Measurements from ENCODE around the gene HDGF. TPM values are rescaled to one million over a fixed set of nuclear protein-coding genes. Genes with fewer than 3 reads are reported as not detected.

HDGF gene
- 490 and 566 TPM in 2 replicates for total RNA-seq (2014; rRNA removed; shearing (Covaris generic))

DNA sequence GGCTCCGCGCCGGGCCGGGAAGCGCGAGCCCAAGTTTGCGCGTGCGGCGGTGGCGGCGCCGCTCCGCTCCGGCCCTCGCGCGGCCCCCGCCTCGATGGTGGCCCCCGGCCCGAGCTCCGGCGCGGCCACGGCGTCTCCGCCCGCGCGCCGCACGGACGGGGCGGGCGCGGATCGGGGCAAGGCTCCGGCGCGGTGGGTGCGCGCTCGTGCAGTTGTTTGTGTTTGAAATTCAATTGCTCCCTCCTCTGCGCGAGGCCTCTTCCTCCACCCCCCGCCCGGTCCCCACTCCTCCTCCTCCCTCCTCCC lies at the start of gene HDGF:
Gene HDGF, minus strand, starts transcription at position 225 of the 306 bp plus-strand sequence. CDS start 246 bp downstream, outside the sequence.
- no peak for DNase-seq (ENCODE audit: low spot score)

DNA sequence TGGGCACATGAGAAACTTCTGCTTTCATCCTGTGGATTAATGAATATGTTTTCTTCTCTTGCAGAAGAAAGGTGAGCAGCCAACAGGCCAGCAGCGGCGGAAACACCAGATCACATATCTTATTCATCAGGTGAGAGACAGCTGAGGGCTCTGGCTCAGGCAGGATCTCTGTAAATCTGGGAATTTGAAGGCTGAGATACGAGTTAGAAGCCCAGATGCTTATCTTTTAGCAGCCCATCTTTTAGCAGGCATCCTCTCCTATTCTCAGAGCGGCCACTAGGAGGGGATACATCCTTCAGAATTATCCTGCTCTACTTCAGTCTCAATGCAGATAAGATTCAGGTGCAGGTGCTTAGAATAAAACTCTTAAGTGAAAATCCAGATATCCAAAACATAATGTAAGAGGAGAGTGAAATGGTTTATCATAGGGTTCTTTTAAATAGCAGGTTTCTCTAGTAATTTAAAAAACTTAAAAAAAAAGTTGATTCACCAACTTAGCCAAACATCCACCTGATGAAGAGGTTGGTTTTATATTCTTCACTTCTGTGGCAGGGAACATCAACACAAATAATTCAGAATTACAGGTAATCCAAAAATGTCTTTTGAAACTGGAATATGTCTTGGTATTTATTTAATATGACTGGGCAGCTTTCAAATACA lies 45.9 kb upstream of the HDGF start:
- DNase-seq (ENCODE audit: low spot score), result peak; percentile 84

DNA sequence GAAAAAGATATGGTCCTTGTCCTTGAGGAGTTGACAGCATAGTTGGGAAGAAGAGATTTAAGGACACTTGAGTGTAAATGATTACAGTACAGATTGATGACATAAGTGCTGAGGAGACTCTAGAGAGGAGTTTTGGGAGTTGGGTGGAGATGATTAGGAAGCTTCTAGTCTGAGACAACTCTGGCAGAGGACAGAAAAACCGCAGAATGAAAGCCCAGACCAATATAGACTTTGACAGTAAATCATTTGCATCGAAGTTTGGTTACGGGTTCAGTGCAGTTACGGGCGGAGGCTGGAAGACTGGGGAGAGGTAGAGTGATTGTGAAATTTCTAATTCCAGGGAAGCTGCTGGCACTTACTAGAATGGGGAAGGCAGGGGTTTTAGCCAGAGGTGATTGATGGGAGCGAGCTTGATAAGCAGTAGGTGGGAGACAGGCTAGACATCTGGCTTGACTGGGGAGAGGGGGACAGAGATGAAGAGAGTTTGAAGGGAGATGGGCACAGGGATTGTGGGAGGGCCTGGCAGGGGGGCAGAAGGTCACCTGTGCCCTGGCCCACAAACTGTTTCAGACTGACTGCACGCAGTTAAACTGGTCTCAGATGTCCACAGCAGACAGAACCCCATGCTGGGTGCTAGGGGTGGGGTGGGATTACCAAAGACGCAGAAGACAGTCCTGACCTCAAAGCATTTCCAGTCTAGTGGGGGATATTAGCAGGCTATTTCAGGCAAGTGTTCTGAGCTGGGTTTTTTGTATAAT lies 45.0 kb upstream of the HDGF start:
- DNase-seq (ENCODE audit: low spot score), result no peak

DNA sequence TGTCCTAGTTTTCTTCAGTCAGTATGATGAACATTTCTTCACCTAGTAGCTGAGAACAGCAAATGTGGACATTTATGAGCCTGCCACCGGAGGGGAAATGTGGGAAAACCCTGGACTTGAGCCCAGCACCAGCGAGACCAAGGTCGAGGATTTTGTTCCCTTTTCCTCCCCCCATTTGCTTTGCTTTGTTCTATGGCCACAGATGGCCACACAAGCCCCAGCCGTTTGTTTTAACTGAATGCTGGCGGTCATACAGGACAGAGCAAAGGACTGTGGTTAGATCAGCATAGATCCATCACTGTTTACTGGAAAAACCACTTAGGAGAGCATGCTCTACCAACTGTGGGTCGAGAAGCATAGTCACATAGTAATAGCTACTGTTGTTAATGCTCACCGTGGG lies 44.3 kb upstream of the HDGF start:
- DNase-seq (ENCODE audit: low spot score), result no peak

DNA sequence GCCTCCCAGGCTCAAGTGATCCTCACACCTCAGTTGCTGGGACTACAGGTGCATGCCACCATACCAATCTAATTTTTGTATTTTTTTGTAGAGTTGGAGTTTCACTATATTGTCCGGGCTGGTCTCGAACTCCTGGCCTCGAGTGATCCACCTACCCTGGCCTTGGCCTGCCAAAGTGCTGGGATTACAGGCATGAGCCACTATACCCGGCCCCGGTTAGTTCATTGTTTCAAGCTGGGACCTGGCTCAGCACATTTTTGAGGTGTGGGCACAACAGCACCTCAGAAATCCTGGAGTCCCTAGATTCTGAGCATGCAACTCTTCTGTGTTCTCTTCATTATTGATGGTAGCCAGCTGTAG lies 43.9 kb upstream of the HDGF start:
- no peak for DNase-seq (ENCODE audit: low spot score)

DNA sequence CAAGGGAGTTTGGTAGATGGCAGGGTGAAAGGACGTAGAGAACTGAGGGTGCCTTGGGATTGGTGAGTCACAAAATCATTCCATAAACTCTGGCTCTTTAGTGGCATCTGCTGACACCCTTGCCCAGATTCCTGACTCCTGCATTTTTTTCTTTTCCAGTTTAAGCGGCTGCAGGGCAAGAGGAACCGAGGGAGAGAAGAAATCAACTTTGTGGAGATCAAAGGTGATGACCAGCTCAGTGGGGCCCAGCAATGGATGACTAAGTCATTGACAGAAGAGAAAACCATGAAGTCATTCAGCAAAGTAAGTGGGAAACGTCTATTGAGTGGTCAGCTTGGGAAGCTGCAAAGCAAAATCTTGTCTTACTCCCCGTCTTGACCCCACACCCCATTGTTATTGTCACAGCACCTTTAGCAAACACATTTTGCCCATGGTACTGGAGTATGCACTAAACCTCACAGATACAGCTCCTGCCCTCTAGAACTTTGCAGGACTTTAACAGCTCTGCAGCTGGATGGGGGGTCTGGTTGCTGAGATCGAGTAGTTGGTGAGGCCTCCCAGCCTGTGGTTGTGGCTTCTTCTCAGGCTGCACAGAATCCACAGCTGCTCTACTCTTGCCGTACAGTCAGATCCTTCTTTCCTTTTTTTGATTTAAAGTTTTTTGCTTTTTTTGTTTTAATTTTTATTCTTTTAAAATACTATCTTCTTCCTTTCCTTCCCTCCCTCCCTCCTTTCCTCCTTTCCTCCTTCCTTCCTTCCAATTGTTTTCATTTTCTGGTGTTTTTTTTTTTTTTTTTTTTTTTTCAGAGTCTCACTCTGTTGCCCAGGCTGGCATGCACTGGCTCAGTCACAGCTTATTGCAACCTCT lies 43.3 kb upstream of the HDGF start:
- DNase-seq (ENCODE audit: low spot score), result no peak

DNA sequence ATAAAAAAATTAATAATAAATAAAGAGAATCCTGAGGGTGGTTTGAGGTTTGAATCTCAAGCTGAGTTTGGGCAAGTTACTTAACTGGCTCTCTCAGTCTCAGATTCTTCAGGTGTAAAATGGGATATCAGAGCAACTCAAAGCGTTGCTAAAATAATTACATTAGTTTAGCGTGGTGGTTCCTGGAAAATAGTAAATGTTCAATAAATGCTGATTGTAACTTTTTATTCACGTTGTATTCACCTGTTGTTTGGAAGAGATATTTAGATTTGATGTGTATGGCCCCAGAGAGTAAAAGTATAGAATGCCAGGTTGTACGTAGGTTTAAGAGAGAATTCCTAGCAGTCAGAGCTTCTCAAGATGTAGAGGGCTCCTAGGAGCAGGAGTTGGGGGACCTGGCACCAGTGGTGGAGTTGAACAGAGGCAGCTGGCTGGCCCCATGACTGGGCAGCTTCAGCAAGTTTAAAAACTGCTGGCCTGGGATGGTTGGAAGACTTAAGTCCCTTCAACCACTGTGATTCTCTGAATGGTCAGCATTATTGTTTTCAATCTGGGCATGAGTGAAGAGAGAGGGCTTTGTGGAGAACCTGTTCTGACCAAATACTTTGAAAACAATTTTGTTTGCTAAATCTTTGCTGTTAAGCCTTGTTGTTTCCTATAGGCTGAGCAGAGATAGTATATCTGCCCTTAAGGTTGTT lies 38.3 kb upstream of the HDGF start:
- no peak for DNase-seq (ENCODE audit: low spot score)

DNA sequence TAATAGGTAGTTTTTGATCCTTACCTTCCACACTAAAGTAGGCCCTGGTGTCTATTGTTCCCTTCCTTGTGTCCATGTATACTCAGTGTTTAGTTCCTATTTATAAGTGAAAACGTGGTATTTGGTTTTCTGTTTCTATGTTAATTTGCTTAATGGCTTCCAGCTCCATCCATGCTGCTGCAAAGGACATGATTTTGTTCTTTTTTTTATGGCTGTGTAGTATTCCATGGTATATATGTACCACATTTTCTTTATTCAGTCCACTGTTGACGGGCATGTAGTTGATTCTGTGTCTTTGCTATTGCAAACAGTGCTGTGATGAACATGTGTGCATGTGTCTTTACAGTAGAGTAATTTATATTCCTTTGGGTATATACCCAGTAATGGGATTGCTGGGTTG lies 36.7 kb upstream of the HDGF start:
- no peak for DNase-seq (ENCODE audit: low spot score)

DNA sequence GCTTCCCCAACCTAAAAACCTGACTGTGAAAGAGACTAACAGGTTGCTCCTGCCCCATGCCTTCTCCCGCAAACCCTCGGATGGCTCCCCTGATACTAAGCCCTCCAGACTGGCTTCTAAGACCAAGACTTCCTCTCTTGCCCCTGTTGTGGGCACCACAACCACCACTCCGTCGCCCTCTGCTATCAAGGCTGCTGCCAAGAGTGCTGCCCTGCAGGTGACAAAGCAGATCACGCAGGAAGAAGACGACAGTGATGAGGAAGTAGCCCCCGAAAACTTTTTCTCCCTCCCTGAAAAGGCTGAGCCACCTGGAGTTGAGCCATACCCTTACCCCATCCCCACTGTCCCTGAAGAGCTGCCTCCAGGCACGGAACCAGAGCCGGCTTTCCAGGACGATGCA lies 35.2 kb upstream of the HDGF start:
- no peak for DNase-seq (ENCODE audit: low spot score)

DNA sequence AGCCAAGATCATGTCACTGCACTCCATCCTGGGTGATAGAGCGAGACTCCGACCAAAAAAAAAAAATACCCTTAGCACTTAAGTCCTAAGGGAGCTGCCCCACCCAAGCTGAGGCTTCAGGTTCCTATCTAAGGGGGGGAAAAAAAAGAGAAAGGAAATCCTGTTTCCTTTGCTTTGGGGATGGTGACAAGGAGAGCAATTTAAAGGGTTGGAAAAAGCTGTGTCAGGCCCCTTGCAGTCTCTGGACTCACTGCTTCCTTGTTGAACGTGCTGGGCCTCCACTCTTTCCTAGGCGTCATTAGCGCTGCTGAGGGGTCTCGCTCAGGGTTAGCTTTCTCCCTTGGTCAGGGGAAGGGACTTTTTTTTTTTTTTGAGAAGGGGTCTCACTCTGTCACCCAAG lies 34.0 kb upstream of the HDGF start:
- DNase-seq (ENCODE audit: low spot score), result no peak

DNA sequence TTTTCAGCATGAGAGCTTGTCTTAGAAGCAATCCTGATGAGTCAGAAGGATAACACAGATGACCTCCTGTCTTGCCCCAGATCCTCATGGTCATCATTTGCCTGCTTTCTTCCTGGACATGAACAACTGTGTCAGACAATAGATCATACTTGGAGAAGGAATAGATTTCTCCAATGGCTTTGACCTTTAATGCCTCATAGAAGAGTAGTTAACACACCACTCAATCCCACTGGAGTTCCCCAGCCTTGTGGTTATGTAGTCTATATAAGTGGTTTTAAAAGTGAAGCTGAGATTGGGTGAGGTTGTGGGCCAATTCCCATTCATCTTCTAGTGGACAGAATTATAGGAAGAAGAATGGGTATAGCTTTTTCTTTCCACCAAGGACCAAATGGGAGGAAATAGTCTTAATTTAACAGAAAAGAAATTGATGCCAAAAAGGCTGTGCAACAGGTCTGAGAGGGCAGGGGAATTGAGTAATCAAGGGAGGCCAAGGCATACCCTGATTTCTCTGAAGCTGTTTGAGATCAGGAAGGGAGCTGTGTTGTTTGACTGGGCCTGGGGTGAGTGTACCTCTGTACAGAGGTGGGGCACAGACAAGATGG lies 30.2 kb upstream of the HDGF start:
- DNase-seq (ENCODE audit: low spot score), result no peak

DNA sequence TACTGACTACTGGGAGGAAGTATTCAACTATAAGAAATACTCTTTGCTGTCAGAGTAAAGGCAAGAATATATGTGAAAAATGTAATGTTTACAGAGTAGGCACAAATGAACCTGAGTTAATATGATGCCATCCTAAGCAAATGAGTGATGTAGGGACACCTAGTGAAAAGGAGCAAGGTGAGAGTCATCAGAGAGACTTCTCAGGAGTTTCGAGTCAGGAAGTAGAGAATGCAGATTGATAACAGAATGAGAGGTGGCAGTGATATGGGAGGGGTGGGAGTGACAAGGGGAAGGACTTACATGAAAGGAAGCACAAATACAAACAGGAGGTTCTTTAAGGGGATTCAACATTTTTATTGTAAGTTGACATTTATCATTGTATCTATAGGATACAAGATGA lies 26.1 kb upstream of the HDGF start:
- no peak for DNase-seq (ENCODE audit: low spot score)

DNA sequence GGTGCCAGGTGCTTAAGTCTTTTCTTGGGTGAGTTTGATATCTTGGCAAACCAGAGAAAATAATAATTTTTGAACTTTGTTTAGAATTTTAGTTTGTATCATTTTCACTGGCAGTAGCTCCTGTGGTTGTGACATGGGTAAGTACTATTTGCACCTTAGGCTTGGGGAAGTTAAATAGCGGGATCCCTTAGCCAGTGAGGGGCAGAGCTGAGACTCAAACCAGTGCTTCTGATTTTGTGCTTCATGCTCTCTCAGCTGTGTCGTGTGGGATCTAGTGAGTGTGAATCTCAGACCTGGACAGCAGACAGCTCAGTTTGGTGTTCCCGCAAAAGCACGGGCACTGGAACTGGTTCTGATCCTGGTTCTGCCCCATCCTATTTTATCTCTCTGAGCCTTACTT lies 25.5 kb upstream of the HDGF start:
- no peak for DNase-seq (ENCODE audit: low spot score)

DNA sequence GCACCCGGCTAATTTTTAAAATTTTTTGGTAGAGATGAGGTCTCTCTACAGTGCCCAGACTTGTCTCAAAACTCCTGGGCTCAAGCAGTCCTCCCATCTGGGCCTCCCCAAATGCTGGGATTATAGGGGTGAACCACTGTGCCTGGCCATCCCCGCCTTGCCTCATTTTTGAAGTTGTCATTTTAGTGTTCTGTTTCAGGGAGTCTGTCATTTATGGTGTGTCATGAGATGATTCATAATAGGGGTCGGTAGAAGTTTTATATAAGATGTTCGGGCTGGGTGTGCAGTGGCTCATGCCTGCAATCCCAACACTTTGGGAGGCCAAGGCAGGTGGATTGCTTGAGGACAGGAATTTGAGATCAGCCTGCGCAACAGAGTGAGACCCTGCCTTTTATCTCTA lies 24.3 kb upstream of the HDGF start:
- DNase-seq (ENCODE audit: low spot score), result no peak

DNA sequence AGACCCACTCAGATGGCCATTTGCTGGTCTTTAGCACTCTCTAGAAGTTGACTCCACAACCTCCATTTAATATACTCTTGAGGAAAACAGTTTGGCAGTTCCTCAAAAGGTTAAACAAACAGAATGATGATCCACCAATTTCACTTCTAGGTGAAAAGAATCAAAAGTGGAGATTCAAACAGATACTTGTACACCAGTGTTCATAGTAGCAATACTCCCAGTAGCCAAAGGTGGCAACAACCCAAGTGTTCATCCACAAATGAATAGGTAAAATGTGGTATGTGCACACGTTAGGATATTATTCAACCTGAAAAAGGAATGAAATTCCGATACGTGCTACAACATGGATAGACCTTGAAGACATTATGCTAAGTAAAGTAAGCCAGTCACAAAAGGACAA lies 22.1 kb upstream of the HDGF start:
- no peak for DNase-seq (ENCODE audit: low spot score)

DNA sequence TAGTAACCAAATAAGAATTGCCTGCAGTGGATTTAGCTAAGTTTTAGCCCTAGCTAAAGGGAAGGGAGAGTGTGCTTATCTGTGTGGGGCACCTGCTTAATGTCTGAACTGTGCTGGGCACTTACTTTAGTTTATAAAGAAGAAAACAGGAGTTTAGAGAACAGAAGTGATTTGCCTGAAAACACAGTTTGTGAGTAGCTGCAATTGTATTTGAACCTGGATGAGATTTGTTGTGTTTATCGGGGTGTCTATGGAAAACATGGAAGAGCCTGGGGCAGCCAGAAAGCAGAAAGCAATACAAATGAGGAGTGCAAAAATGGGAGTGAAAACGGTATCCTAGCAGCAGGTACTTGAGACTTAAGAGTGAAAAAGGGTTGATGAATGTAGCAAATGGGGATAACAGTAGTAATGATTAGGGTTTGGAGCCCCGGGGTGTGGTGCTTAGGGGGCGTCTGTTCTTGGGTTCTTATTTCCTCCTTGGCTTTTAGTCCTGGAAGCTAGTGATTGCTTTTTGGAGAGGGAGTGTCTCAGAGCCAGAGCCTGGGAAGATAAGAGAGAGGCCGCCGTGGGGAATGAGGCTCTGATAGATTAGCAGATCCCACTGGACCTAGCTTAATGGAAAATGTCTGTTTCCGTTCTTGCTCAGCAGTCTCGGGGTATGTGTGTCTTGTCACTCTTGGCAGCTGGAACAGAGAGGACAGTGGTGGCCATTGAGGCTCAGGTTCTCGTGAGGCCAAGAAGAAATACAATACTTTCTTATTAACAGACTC lies 21.4 kb upstream of the HDGF start:
- DNase-seq (ENCODE audit: low spot score), result no peak

DNA sequence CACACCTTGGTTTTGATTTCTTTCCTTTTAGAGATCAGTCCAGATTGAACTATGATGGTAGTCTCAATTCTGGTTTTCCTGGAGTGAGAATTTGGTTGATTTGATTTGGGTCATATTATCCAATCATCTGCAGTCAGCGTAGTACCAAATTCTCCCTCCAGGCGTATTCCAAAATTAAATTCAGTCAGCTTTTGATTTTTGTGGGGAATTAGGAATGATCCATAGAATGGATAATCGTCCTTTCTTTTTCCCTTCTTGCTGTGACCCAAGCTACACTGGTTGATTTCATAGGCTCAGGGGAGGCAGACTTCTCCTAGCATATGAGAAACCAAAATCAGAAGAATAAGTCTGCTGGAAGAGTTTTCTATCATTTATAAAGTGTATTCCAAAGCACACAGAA lies 20.7 kb upstream of the HDGF start:
- DNase-seq (ENCODE audit: low spot score), result no peak

DNA sequence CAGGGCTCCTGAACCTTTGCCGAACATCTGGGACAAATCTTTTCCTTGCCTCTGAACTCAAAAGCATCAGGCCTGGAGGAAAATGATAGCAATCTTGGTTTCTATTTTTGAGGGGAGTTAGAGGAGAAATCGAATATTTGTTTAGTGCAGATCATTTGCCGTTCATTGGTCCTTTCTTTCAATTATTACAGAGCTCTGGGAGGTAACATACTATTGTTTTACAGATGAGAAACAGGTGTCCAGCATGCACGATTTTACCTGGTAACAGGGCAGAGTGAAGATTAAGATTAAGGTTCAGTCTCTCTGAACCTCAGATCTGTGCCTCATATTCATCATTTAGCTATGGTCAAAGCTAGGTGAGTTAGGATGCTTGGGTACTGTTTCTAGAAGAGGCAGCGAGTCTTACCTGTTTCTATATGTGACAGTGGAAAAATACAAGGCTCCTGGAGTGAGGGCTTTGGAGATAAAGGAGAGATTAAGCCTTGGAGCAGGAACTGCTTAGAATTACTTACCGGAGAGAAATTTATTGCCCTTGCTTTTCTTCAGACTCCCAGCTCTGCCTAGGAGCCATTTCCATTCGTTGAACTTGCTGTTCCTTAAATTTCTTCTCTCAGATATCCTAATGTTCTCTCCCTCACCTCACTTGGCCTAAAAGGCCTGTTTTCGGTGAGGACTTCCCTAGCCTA lies 17.3 kb upstream of the HDGF start:
- DNase-seq (ENCODE audit: low spot score), result no peak

DNA sequence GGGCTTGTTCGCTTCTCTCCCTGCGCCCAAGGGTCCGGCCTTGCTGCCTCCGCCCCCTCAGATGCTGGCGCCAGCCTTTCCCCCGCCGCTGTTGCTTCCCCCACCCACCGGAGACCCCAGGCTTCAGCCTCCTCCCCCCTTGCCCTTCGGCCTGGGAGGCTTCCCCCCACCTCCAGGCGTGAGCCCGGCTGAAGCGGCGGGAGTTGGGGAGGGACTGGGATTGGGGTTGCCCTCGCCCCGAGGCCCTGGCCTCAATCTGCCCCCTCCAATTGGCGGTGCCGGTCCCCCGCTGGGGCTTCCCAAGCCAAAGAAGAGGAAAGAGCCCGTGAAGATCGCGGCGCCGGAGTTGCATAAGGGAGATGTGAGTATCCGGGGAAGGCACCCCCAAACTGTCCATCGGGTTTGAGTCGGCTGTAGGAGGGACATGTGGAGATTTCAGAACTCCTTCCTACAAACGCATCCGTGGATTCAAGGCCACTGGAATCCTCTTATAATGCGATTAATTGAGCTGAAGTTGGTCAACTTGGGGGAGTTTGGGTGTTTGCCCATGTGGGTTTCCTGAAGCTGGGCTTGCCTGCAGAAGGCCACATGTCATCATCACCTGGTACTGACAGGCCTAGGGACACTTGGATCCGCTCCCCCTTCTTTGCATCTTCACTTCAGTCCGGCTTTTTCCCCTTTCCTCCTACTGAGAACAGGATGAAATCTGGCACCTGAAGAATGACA lies 16.6 kb upstream of the HDGF start:
- peak; percentile 36 for DNase-seq (ENCODE audit: low spot score)
